Naive thymus-derived CD4-positive, alpha-beta T cell (primary cell): Measurements from ENCODE around the gene CSF2. TPM values are rescaled to one million over a fixed set of nuclear protein-coding genes. Genes with fewer than 3 reads are reported as not detected.
A peak's percentile ranks its signal among the peaks of the same experiment; 100 is the strongest.

Experiments used
- ATAC-seq: fragments of 150-1000 bp; cut with Tn5 transposase; 2 replicates; pipeline ENCODE4 v1.10.0; 2021; ENCODE audit warnings: mild to moderate bottlenecking, moderate library complexity
- CTCF ChIA-PET: fragments of 350-600 bp; sonication (Branson Sonifier 250); formaldehyde crosslinking; loops from one replicate; lab custom pipeline; 2021; ENCODE audit warnings: antibody characterized with exemption; lab: Charles Lee
- POLR2A ChIA-PET: fragments of 350-600 bp; sonication (Branson Sonifier 250); formaldehyde crosslinking; loops from one replicate; lab custom pipeline; 2021; ENCODE audit warnings: antibody characterized with exemption, inconsistent platforms; lab: Charles Lee
- DNase-seq, 9 donors: peaks; one replicate each; pipeline versions ENCODE4 v3.0.0 to v3.0.0-alpha.2; 2020 to 2022; ENCODE audit warnings: mixed read lengths in 1 of 9
- H3K27ac ChIP-seq: one replicate; pipeline ENCODE4 v1.7.0; 2013; ENCODE audit warnings: mild to moderate bottlenecking, low read depth, low read length, moderate library complexity
- H3K27me3 ChIP-seq, 2 donors: one replicate each; pipeline ENCODE4 v1.7.0; 2013; ENCODE audit warnings: low read length in 2 of 2, mild to moderate bottlenecking in 2 of 2, moderate library complexity in 2 of 2; ENCODE audit not compliant: control insufficient read depth in 2 of 2, insufficient read depth in 2 of 2
- H3K36me3 ChIP-seq, 3 experiments: 1 replicate in 2 of 3; 2 replicates in 1 of 3; pipeline ENCODE4 v1.7.0; 2013; ENCODE audit warnings: low read length in 3 of 3, mild to moderate bottlenecking in 3 of 3, moderate library complexity in 1 of 3; ENCODE audit not compliant: insufficient read depth in 3 of 3, control insufficient read depth in 2 of 3
- H3K4me1 ChIP-seq, 2 donors: one replicate each; pipeline ENCODE4 v1.7.0; 2013; ENCODE audit warnings: low read length in 2 of 2, mild to moderate bottlenecking in 2 of 2, moderate library complexity in 1 of 2; ENCODE audit not compliant: control insufficient read depth in 2 of 2, insufficient read depth in 2 of 2
- H3K4me3 ChIP-seq: 2 replicates; pipeline ENCODE4 v1.7.0; 2013; ENCODE audit warnings: mild to moderate bottlenecking, low read length
- H3K9me3 ChIP-seq, 3 experiments: 1 replicate in 2 of 3; 2 replicates in 1 of 3; pipeline ENCODE4 v1.7.0; 2013; ENCODE audit warnings: low read length in 3 of 3; ENCODE audit not compliant: control insufficient read depth in 2 of 3
- H3K27ac Mint-ChIP-seq, 9 donors: one replicate each; pipeline ENCODE4 v1.8.0; 2020 to 2022; ENCODE audit warnings: mixed read lengths in 9 of 9, mild to moderate bottlenecking in 8 of 9, moderate library complexity in 5 of 9, inconsistent platforms in 2 of 9
- H3K27me3 Mint-ChIP-seq, 5 donors: one replicate each; pipeline ENCODE4 v1.8.0; 2021 to 2022; ENCODE audit warnings: mixed read lengths in 5 of 5, mild to moderate bottlenecking in 1 of 5
- H3K36me3 Mint-ChIP-seq, 5 donors: one replicate each; pipeline ENCODE4 v1.8.0; 2020 to 2022; ENCODE audit warnings: mixed read lengths in 5 of 5, mild to moderate bottlenecking in 3 of 5, inconsistent platforms in 1 of 5
- H3K4me1 Mint-ChIP-seq, 7 donors: one replicate each; pipeline ENCODE4 v1.8.0; 2020 to 2022; ENCODE audit warnings: mixed read lengths in 7 of 7, mild to moderate bottlenecking in 3 of 7, inconsistent platforms in 1 of 7
- H3K4me3 Mint-ChIP-seq, 10 donors: one replicate each; pipeline ENCODE4 v1.8.0; 2020 to 2022; ENCODE audit warnings: mild to moderate bottlenecking in 10 of 10, mixed read lengths in 10 of 10, moderate library complexity in 6 of 10, inconsistent platforms in 2 of 10
- H3K9me3 Mint-ChIP-seq, 11 donors: one replicate each; pipeline ENCODE4 v1.8.0; 2020 to 2022; ENCODE audit warnings: mixed read lengths in 11 of 11, mild to moderate bottlenecking in 4 of 11, inconsistent platforms in 1 of 11, moderate library complexity in 1 of 11
- intact Hi-C, 2 donors: fragments of 100-400 bp; cut with micrococcal nuclease; formaldehyde crosslinking; loops; one replicate each; pipeline ENCODE4 v1.15.1; 2023
- polyA plus RNA-seq, 2 donors: library from polyadenylated mRNA; unstranded; fragments of 300-500 nt; fragmentation: Illumina TruSeq; gene quantifications; one replicate each; pipeline ENCODE4 v1.2.3, GENCODE V29; 2021
- total RNA-seq, 6 experiments: library from RNA in 5 of 6; stranded (reverse) in 5 of 6; gene quantifications; 1 replicate in 5 of 6; 2 replicates in 1 of 6; pipeline ENCODE4 v1.2.3 and lab custom pipeline; 2021 to 2026

The CSF2 gene
- total and polyA plus RNA-seq, 7 experiments from 2014 or later: 111 TPM; not detected in 6

DNA sequence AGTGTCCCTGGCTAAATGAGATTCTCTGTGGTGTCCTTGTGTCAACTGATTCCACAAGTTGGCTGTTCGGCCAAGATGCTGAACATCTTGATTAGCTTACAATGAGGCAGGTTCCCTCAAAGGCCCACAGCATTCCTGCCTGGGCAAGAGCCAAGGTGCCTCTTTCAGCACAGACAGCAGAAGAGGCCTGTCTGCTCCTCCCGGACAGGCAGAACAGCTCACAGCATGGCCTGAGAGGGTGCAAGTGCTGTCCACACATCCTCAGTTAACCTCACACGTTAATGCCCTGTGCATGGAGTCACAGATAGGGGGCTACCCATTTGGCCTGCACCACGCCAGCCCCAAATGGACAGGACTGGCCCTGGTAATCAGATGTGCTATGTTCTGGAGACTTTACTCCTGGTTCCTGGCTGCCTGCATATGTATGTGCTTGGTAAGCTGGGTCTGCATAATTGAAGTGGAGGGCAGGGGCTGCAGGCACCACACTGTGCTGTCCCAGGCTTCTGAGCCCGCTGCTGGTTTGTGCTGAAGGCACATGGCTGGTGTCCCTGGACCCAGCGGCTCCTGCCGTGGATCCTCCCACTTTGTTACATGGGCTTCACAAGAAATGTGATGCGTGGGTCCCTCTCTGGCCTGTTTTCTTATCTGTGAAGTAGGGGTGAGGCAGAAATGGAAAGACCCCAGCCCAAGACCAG lies 8.9 kb downstream of the CSF2 start:
- ATAC-seq: no peak
- Mint-ChIP-seq H3K36me3 (peaks cover 0 to 3% (median 0%) of the 10 kb centered on the region in 5 donors), H3K9me3 (no peaks in the 10 kb centered on the region), H3K27me3 (no peaks in the 10 kb centered on the region), H3K27ac (peak overlapping the region in 1 of 9 donors; percentile 80), H3K4me1 (peaks cover 7 to 73% (median 12%) of the 10 kb centered on the region in 7 donors), H3K4me3 (peak overlapping the region in 1 of 10 donors; percentile 43)
- H3K9me3 ChIP-seq: no peaks in the 10 kb centered on the region
- H3K4me3 ChIP-seq: no peak overlapping the region
- peaks cover 0 to 14% of the 10 kb centered on the region in 2 donors for H3K4me1 ChIP-seq
- H3K27ac ChIP-seq: no peak overlapping the region
- no peaks in the 10 kb centered on the region for H3K27me3 ChIP-seq
- ChIA-PET POLR2A (no interaction called here), CTCF (no interaction called here)
- DNase-seq: no peak
- intact Hi-C loops: loop anchor here in 1 of 2 donors (1.0 kb wide), 1 partner anchor 19 kb away; no protein-coding TSS in a partner anchor
- H3K36me3 ChIP-seq: no peaks in the 10 kb centered on the region

DNA sequence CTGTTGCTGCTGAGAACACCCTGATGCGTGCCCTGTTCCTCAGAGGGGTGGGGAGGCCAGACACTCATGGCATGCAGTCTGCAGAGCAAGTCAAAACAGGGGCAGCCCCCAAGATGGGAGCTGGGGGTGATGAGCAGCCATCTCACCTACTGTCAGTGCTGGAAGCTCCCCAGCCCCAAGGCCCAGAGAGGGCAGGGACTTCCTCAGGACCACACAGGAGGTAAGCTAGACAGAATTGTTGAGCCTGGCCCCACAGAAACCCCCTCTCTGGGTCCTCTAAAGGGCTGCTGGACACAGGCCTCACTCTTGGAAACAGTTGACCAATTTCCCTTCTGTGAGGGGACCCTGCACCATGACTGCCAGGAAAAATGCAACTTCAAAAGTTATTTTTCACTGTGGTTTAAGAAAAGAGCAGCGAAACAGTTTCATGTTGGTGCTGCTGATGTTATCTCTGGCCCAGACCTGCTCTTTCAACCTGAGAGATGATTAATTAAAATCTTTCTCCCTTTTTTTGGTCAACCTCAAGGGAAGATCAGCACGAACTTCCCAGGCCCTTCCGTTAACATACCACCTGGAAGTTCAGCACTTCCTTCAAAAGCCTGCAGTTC lies 9.6 kb downstream of the CSF2 start:
- Mint-ChIP-seq H3K27ac (peak overlapping the region in 1 of 9 donors; percentile 80), H3K36me3 (peaks cover 0 to 3% (median 0%) of the 10 kb centered on the region in 5 donors), H3K4me1 (peaks cover 7 to 68% (median 12%) of the 10 kb centered on the region in 7 donors), H3K4me3 (peak overlapping the region in 1 of 10 donors; percentile 43), H3K9me3 (no peaks in the 10 kb centered on the region), H3K27me3 (no peaks in the 10 kb centered on the region)
- POLR2A ChIA-PET: no interaction called here
- DNase-seq (no peak), ATAC-seq (no peak)
- Histone ChIP-seq H3K4me3 (no peak overlapping the region), H3K9me3 (no peaks in the 10 kb centered on the region), H3K27ac (no peak overlapping the region), H3K36me3 (no peaks in the 10 kb centered on the region), H3K4me1 (peaks cover 0 to 14% of the 10 kb centered on the region in 2 donors), H3K27me3 (no peaks in the 10 kb centered on the region)
- intact Hi-C loops: loop anchor here in 1 of 2 donors (1.0 kb wide), 1 partner anchor 18 kb away; no protein-coding TSS in a partner anchor
- CTCF ChIA-PET: no interaction called here

DNA sequence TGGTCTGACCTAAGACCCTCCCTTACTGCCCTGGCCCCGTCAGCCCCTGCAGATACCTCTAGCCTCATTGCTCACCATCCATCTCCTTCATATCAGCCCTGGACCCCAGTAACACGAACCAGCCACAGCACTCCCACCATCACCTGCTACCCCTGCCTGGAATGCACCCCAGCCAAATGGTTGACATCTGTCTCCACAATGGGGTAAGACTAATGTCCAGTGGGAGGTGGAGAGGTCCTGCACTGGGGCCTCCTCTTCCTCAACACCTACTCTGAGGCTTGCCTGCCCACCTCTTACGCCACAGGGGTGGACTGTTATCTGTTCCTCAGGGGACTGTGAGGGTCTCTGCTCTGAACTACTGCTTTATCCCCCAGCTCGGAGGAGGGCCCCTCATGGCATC lies 12.1 kb downstream of the CSF2 start:
- intact Hi-C loops: no loop called here
- Mint-ChIP-seq H3K4me1 (peaks cover 7 to 68% (median 12%) of the 10 kb centered on the region in 7 donors), H3K4me3 (no peak overlapping the region), H3K27me3 (no peaks in the 10 kb centered on the region), H3K9me3 (peaks cover 0 to 12% (median 0%) of the 10 kb centered on the region in 11 donors), H3K27ac (peak overlapping the region in 1 of 9 donors; percentile 51), H3K36me3 (peaks cover 0 to 16% (median 0%) of the 10 kb centered on the region in 5 donors)
- H3K4me1 ChIP-seq: peaks cover 0 to 14% of the 10 kb centered on the region in 2 donors
- no peaks in the 10 kb centered on the region for H3K27me3 ChIP-seq
- no peak overlapping the region for H3K27ac ChIP-seq
- no peaks in the 10 kb centered on the region for H3K9me3 ChIP-seq
- H3K36me3 ChIP-seq: no peaks in the 10 kb centered on the region
- CTCF ChIA-PET: no interaction called here
- ATAC-seq (no peak), DNase-seq (no peak)
- no peak overlapping the region for H3K4me3 ChIP-seq
- POLR2A ChIA-PET: no interaction called here

DNA sequence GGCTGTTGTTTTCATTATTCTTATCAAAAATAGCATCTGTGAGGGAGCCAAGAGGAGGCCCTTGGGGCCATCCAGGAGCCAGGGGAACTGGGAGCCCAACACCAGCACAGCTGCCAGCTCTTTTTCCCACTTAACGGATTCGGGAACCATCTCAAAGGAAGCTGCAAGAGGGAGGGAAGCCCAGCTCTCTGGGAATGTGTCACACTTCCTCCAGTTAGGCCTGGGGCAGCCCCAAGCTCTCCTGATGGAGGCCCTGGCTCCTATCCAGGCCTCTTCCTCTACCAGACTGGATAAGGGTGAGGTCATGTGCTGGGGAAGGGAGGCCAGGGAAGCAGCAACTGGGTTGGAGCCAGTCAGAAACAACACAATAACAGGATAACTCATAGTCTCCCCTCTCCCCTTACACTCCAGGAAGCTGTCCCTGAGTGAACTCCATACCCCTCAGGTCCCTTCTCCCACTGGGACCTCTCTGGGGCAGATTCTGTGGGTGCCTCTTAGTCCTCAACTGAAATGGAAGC lies 12.7 kb downstream of the CSF2 start:
- Mint-ChIP-seq H3K36me3 (peaks cover 0 to 16% (median 0%) of the 10 kb centered on the region in 5 donors), H3K9me3 (peaks cover 0 to 12% (median 0%) of the 10 kb centered on the region in 11 donors), H3K4me3 (no peak overlapping the region), H3K27me3 (no peaks in the 10 kb centered on the region), H3K27ac (peak overlapping the region in 1 of 9 donors; percentile 51), H3K4me1 (peaks cover 7 to 68% (median 10%) of the 10 kb centered on the region in 7 donors)
- H3K27ac ChIP-seq: no peak overlapping the region
- no peaks in the 10 kb centered on the region for H3K9me3 ChIP-seq
- CTCF ChIA-PET: no interaction called here
- intact Hi-C loops: no loop called here
- no peak for DNase-seq
- H3K4me3 ChIP-seq: no peak overlapping the region
- no peak for ATAC-seq
- H3K36me3 ChIP-seq: no peaks in the 10 kb centered on the region
- peaks cover 0 to 14% of the 10 kb centered on the region in 2 donors for H3K4me1 ChIP-seq
- no peaks in the 10 kb centered on the region for H3K27me3 ChIP-seq
- POLR2A ChIA-PET: no interaction called here

DNA sequence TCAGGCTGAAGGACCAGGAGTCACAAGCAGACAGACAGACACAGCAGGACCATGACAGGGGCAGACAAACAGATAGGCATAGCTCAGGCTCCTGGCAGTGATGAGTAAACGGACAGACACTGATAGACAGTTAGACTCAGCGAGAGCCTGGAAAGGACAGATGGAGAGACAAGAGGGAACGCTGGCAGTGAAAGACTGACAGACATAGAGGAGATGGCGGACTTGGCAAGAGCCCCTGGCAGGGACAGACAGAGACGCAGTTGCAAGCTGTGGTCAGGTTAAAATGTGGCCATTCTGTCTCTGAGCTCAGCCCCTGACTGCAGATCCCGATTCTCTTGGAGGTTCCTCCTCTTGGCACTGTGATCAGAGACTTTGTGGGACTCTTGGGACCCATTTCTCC lies 13.6 kb downstream of the CSF2 start:
- Mint-ChIP-seq H3K4me3 (no peak overlapping the region), H3K36me3 (peaks cover 0 to 21% (median 0%) of the 10 kb centered on the region in 5 donors), H3K9me3 (peaks cover 0 to 12% (median 0%) of the 10 kb centered on the region in 11 donors), H3K27me3 (no peaks in the 10 kb centered on the region), H3K27ac (peak overlapping the region in 1 of 9 donors; percentile 2), H3K4me1 (peaks cover 7 to 59% (median 10%) of the 10 kb centered on the region in 7 donors)
- Histone ChIP-seq H3K27ac (no peak overlapping the region), H3K4me3 (no peak overlapping the region), H3K9me3 (no peaks in the 10 kb centered on the region), H3K4me1 (peaks cover 0 to 14% of the 10 kb centered on the region in 2 donors), H3K36me3 (no peaks in the 10 kb centered on the region), H3K27me3 (no peaks in the 10 kb centered on the region)
- intact Hi-C loops: no loop called here
- DNase-seq: no peak
- ATAC-seq: no peak
- ChIA-PET CTCF (no interaction called here), POLR2A (no interaction called here)

DNA sequence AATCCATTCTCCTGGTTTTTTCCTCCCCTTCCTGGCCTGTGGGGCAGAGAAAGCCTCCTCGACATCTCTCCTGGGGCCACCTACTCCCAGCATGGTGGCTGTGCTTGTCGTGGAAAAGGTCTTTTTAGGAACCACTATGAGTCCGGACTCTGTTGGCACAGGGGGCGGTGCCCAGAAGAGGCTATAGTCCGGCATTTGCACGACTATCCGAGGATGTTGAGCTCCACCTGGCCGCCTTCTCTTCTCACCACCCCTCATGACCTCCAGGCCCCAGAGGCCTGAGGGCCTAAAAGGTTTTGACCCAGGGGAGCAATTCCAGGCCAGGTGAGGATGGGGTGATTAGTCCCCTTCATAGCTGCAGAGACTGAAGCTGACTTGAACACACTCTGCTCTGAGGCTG lies 14.1 kb downstream of the CSF2 start:
- no peaks in the 10 kb centered on the region for H3K27me3 Mint-ChIP-seq
- ChIA-PET CTCF (no interaction called here), POLR2A (no interaction called here)
- peaks cover 0 to 21% (median 0%) of the 10 kb centered on the region in 5 donors for H3K36me3 Mint-ChIP-seq
- H3K4me1 ChIP-seq: peaks cover 0 to 11% of the 10 kb centered on the region in 2 donors
- H3K27ac ChIP-seq: no peak overlapping the region
- H3K27ac Mint-ChIP-seq: no peak overlapping the region
- no peak for ATAC-seq
- no peaks in the 10 kb centered on the region for H3K9me3 ChIP-seq
- H3K36me3 ChIP-seq: no peaks in the 10 kb centered on the region
- H3K4me3 Mint-ChIP-seq: no peak overlapping the region
- no peak for DNase-seq
- intact Hi-C loops: no loop called here
- peaks cover 7 to 54% (median 10%) of the 10 kb centered on the region in 7 donors for H3K4me1 Mint-ChIP-seq
- H3K9me3 Mint-ChIP-seq: peaks cover 0 to 12% (median 0%) of the 10 kb centered on the region in 11 donors
- H3K4me3 ChIP-seq: no peak overlapping the region
- H3K27me3 ChIP-seq: no peaks in the 10 kb centered on the region
